Left ventricle myocardium inferior (tissue), 1 donor: ENCODE results near the gene RAB13. TPM values are rescaled to one million over a fixed set of nuclear protein-coding genes. Genes with fewer than 3 reads are reported as not detected.

Experiments used
- DNase-seq: peaks from one replicate; pipeline ENCODE4 v3.0.0-alpha.2; 2020
- H3K27ac ChIP-seq: fragments of 200-600 bp; replicated peaks from 2 replicates; pipeline ENCODE4 v1.8.0; 2021
- H3K27me3 ChIP-seq: fragments of 200-600 bp; 2 replicates; pipeline ENCODE4 v1.8.0; 2021; ENCODE audit warnings: low read depth
- H3K36me3 ChIP-seq: fragments of 200-600 bp; 2 replicates; pipeline ENCODE4 v1.8.0; 2021
- H3K4me1 ChIP-seq: fragments of 200-600 bp; 2 replicates; pipeline ENCODE4 v1.8.0; 2021
- H3K4me3 ChIP-seq: fragments of 200-600 bp; 2 replicates; pipeline ENCODE4 v1.8.0; 2021; ENCODE audit warnings: mild to moderate bottlenecking, moderate library complexity
- H3K9me3 ChIP-seq: fragments of 200-600 bp; replicated peaks from 2 replicates; pipeline ENCODE4 v1.8.0; 2021
- CTCF ChIP-seq: fragments of 200-600 bp; IDR thresholded peaks from 2 replicates; pipeline ENCODE4 v1.8.0; 2021; ENCODE audit warnings: antibody characterized with exemption, mild to moderate bottlenecking, borderline replicate concordance
- intact Hi-C: fragments of 100-400 bp; cut with micrococcal nuclease; formaldehyde crosslinking; loops from one replicate; pipeline ENCODE4 v1.11.0; 2022
- total RNA-seq: library from RNA; stranded (reverse); fragmentation: NEBNext Ultra II Directional; extraction: Animal tissue kit (Norgen Biotek cat#: 25700); gene quantifications from one replicate; pipeline ENCODE4 v1.2.1, GENCODE V29; 2021
- donor health status: DM: no; HTN: yes; CAD: no; lungs with severe emphysema.

Gene RAB13
- total RNA-seq, 1 donor from 2014 or later: 59.3 TPM

- no peaks in the 10 kb centered on the region for H3K9me3 ChIP-seq
- DNase-seq: no peak
- no peak overlapping the region for H3K4me3 ChIP-seq
- no peak for TF ChIP-seq CTCF
- peaks cover 18% of the 10 kb centered on the region for H3K4me1 ChIP-seq
- no peaks in the 10 kb centered on the region for H3K27me3 ChIP-seq
- H3K36me3 ChIP-seq: peaks cover 87% of the 10 kb centered on the region
- no peak overlapping the region for H3K27ac ChIP-seq
- intact Hi-C loops: no loop called here
Observed at GRCh38 chr1:153938996-153939395, 47.1 kb downstream of the RAB13 start.

- intact Hi-C loops: no loop called here
- DNase-seq: no peak
- Histone ChIP-seq H3K9me3 (no peaks in the 10 kb centered on the region), H3K4me3 (no peak overlapping the region), H3K36me3 (peaks cover 97% of the 10 kb centered on the region), H3K4me1 (peaks cover 2% of the 10 kb centered on the region), H3K27me3 (no peaks in the 10 kb centered on the region), H3K27ac (no peak overlapping the region)
- no peak for TF ChIP-seq CTCF
Observed at GRCh38 chr1:153937331-153937730, 48.8 kb downstream of the RAB13 start.

- peaks cover 96% of the 10 kb centered on the region for H3K36me3 ChIP-seq
- TF ChIP-seq CTCF: no peak
- H3K9me3 ChIP-seq: no peaks in the 10 kb centered on the region
- H3K4me1 ChIP-seq: no peaks in the 10 kb centered on the region
- intact Hi-C loops: no loop called here
- no peak overlapping the region for H3K4me3 ChIP-seq
- H3K27ac ChIP-seq: no peak overlapping the region
- DNase-seq: no peak
- no peaks in the 10 kb centered on the region for H3K27me3 ChIP-seq
Observed at GRCh38 chr1:153936011-153936802, 49.9 kb downstream of the RAB13 start.

GRCh38 chr1:153934746-153935145, 51.4 kb downstream of the RAB13 start:
- no peak overlapping the region for H3K4me3 ChIP-seq
- TF ChIP-seq CTCF: no peak
- H3K27ac ChIP-seq: no peak overlapping the region
- no peaks in the 10 kb centered on the region for H3K4me1 ChIP-seq
- DNase-seq: no peak
- H3K9me3 ChIP-seq: no peaks in the 10 kb centered on the region
- intact Hi-C loops: no loop called here
- no peaks in the 10 kb centered on the region for H3K27me3 ChIP-seq
- H3K36me3 ChIP-seq: peaks cover 82% of the 10 kb centered on the region

GRCh38 chr1:153933955-153934354, 52.2 kb downstream of the RAB13 start:
- Histone ChIP-seq H3K36me3 (peaks cover 75% of the 10 kb centered on the region), H3K4me1 (peaks cover 4% of the 10 kb centered on the region), H3K4me3 (no peak overlapping the region), H3K27me3 (no peaks in the 10 kb centered on the region), H3K27ac (no peak overlapping the region), H3K9me3 (no peaks in the 10 kb centered on the region)
- DNase-seq: no peak
- intact Hi-C loops: no loop called here
- TF ChIP-seq CTCF: no peak
